BLaER1 treated with 17β-estradiol and CSF1 and Interleukin-3, amounts not matched to agents 10 nM and 100 nM (cell line): Measurements from ENCODE around the gene NOTCH1.
A peak's percentile ranks its signal among the peaks of the same experiment; 100 is the strongest.

Source experiments
- H3K27ac ChIP-seq, 11 experiments: shearing (Covaris generic); formaldehyde crosslinking; 2 replicates each; pipeline ENCODE4 v1.8.1; 2022
- H3K27me3 ChIP-seq, 11 experiments: shearing (Covaris generic); formaldehyde crosslinking; 2 replicates each; pipeline ENCODE4 v1.8.1; 2022
- H3K36me3 ChIP-seq, 11 experiments: shearing (Covaris generic); formaldehyde crosslinking; 2 replicates each; pipeline ENCODE4 v1.8.1; 2022
- H3K4me1 ChIP-seq, 10 experiments: shearing (Covaris generic); formaldehyde crosslinking; 2 replicates each; pipeline ENCODE4 v1.8.1; 2022
- H3K4me2 ChIP-seq, 11 experiments: shearing (Covaris generic); formaldehyde crosslinking; 2 replicates each; pipeline ENCODE4 v1.8.1; 2022
- H3K4me3 ChIP-seq, 10 experiments: shearing (Covaris generic); formaldehyde crosslinking; 2 replicates each; pipeline ENCODE4 v1.8.1; 2022
- H3K9ac ChIP-seq, 11 experiments: shearing (Covaris generic); formaldehyde crosslinking; 2 replicates each; pipeline ENCODE4 v1.8.1; 2022
- H3K9me3 ChIP-seq, 11 experiments: shearing (Covaris generic); formaldehyde crosslinking; replicated peaks in 1 of 11; 2 replicates each; pipeline ENCODE4 v1.8.1; 2022
- H4K20me1 ChIP-seq, 11 experiments: shearing (Covaris generic); formaldehyde crosslinking; 2 replicates each; pipeline ENCODE4 v1.8.1; 2022
- Cebpa-rat ChIP-seq, 11 experiments: shearing (Covaris generic); IDR thresholded peaks; 2 replicates each; pipeline ENCODE4 v1.8.1; 2022

NOTCH1 gene

DNA sequence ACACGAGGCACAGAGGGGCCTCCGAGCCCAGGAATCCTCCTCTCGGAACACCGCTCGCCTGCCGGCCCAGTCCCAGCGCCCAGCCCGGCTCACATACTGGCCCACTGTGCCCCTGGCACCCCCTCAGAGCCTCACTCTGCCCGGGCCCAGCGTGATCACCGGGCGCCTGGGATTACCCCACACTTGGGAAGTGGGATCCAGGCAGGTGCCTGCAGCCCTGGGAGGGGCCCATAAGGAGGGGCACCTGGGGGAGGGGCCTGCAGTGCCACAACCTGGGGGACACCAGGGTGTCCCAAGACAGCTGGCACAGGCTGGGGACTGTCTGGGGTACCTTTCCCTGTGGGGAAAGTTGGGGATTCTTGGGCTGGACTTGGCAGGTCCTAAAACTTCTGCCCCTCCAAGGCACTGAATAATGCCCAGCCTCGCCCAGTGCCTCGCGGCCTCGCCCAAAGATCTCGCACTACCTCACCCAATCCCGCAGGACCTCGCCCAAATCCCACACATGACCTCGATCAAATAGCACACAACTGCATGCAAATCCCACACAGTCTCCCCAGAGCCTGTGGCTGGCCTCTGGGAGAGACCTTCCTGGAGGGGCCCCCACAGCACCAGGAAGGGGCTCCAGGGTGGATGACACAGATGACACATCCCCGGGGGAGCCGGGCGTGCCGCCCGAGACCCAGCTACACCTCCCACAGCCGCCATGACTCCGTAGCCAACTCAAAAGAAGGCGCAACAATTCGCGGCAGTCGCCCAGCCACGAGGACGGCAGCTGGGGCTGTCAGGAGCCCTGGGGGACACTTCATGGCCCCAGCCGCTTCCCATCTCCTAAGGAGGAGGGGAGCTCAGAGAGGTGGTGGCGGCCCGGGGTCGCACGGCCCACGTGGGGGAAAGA lies 13.7 kb downstream of the NOTCH1 start:
- TF ChIP-seq Cebpa-rat (IDR thresholded peaks at IDR 0.05): no peak
- Histone ChIP-seq H4K20me1 (peaks cover 95 to 99% (median 96%) of the 10 kb centered on the region in 11 experiments), H3K27me3 (peaks cover 0 to 39% (median 21%) of the 10 kb centered on the region in 11 experiments; a peak in 13 of 22 replicates), H3K4me2 (peak overlapping the region; percentile 85 to 100 (median 97)), H3K4me1 (peaks cover 85 to 93% (median 91%) of the 10 kb centered on the region in 10 experiments), H3K9ac (peak overlapping the region in 5 of 11 experiments; percentile 26 to 67 (median 50); a peak in 11 of 22 replicates), H3K9me3 (no peaks in the 10 kb centered on the region), H3K4me3 (peak overlapping the region in 7 of 10 experiments; percentile 1 to 46 (median 41); a peak in 7 of 20 replicates), H3K27ac (peak overlapping the region in 3 of 11 experiments; percentile 9 to 58 (median 22); a peak in 5 of 22 replicates), H3K36me3 (peaks cover 2 to 13% (median 9%) of the 10 kb centered on the region in 11 experiments; a peak in 17 of 22 replicates)

GRCh38 chr9:136531186-136531903 lies 14.5 kb downstream of the NOTCH1 start:
- H4K20me1 ChIP-seq: peaks cover 95 to 99% (median 96%) of the 10 kb centered on the region in 11 experiments
- H3K4me2 ChIP-seq: peak overlapping the region; percentile 85 to 100 (median 97)
- no peak overlapping the region; a peak in 1 of 20 replicates for H3K4me3 ChIP-seq
- H3K27ac ChIP-seq: peak overlapping the region in 2 of 11 experiments; percentile 59 to 73; a peak in 2 of 22 replicates
- no peaks in the 10 kb centered on the region for H3K9me3 ChIP-seq
- peak overlapping the region in 4 of 11 experiments; percentile 26 to 70 (median 68); a peak in 5 of 22 replicates for H3K9ac ChIP-seq
- H3K4me1 ChIP-seq: peaks cover 85 to 93% (median 91%) of the 10 kb centered on the region in 10 experiments
- peaks cover 0 to 7% (median 1%) of the 10 kb centered on the region in 11 experiments; a peak in 8 of 22 replicates for H3K36me3 ChIP-seq
- peaks cover 0 to 47% (median 21%) of the 10 kb centered on the region in 11 experiments; a peak in 13 of 22 replicates for H3K27me3 ChIP-seq
- TF ChIP-seq Cebpa-rat (IDR thresholded peaks at IDR 0.05): no peak

DNA sequence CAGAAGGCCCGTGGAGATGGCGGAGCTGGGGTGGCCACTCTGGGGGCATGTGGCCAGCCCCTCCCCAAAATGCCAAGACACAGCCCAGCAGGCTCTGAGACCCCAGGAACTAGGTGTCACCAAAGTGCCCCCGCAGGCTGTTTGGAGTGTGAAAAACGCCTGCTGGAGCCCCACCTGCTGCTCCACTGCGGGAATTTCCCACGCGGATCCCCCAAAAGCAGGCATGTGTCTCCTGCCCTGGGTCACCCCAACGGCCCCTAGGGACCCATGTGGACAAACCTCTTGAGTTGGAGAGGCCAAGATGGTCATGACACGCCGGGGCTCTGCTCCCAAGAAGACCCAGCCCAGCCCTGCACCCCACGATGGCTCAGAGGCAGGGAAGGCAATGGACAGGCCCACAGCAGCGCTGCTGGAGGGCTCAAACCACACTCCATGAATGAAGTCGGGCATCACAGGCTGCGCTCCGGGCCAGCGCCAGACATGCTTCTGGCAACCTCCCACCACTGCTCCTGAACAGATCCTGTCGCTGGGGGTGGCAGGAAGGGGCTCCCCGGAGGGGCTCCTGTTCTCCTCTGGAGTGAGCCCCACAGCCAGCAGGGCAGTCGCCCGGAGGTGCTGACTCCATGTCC lies 15.3 kb downstream of the NOTCH1 start:
- Histone ChIP-seq H4K20me1 (peaks cover 95 to 99% (median 96%) of the 10 kb centered on the region in 11 experiments), H3K36me3 (peaks cover 0 to 5% (median 0%) of the 10 kb centered on the region in 11 experiments; a peak in 1 of 22 replicates), H3K4me3 (peak overlapping the region in 3 of 10 experiments; percentile 32 to 47 (median 38); a peak in 5 of 20 replicates), H3K27ac (peak overlapping the region in 5 of 11 experiments; percentile 53 to 73 (median 59); a peak in 10 of 22 replicates), H3K9ac (peak overlapping the region in 6 of 11 experiments; percentile 0 to 70 (median 65); a peak in 10 of 22 replicates), H3K27me3 (peaks cover 0 to 55% (median 21%) of the 10 kb centered on the region in 11 experiments; a peak in 13 of 22 replicates), H3K9me3 (no peaks in the 10 kb centered on the region), H3K4me2 (peak overlapping the region; percentile 85 to 100 (median 97)), H3K4me1 (peaks cover 93 to 97% (median 95%) of the 10 kb centered on the region in 10 experiments)
- no peak for TF ChIP-seq Cebpa-rat (IDR thresholded peaks at IDR 0.05)

- Histone ChIP-seq H3K9ac (peak overlapping the region in 8 of 11 experiments; percentile 0 to 70 (median 56); a peak in 13 of 22 replicates), H3K4me2 (peak overlapping the region; percentile 85 to 100 (median 97))
Observed at GRCh38 chr9:136529516-136530460, 16.1 kb downstream of the NOTCH1 start.

GRCh38 chr9:136528716-136529341 lies 17.0 kb downstream of the NOTCH1 start:
- Histone ChIP-seq H3K27me3 (peaks cover 0 to 62% (median 21%) of the 10 kb centered on the region in 11 experiments; a peak in 13 of 22 replicates), H3K4me3 (peak overlapping the region in 2 of 10 experiments; percentile 38 to 47; a peak in 3 of 20 replicates), H3K4me1 (peaks cover 83 to 98% (median 93%) of the 10 kb centered on the region in 10 experiments), H3K4me2 (peak overlapping the region; percentile 85 to 100 (median 97)), H3K9ac (peak overlapping the region in 9 of 11 experiments; percentile 0 to 70 (median 51); a peak in 13 of 22 replicates), H4K20me1 (peaks cover 98 to 100% (median 99%) of the 10 kb centered on the region in 11 experiments), H3K36me3 (peaks cover 0 to 6% (median 1%) of the 10 kb centered on the region in 11 experiments; a peak in 9 of 22 replicates), H3K27ac (peak overlapping the region in 8 of 11 experiments; percentile 7 to 73 (median 56); a peak in 13 of 22 replicates), H3K9me3 (no peaks in the 10 kb centered on the region)
- no peak for TF ChIP-seq Cebpa-rat (IDR thresholded peaks at IDR 0.05)

More at GRCh38 chr9:136529516-136530460, 16.1 kb downstream of the NOTCH1 start:
- Histone ChIP-seq H3K9me3 (no peaks in the 10 kb centered on the region), H4K20me1 (peaks cover 96 to 99% (median 98%) of the 10 kb centered on the region in 11 experiments), H3K27me3 (peaks cover 0 to 62% (median 21%) of the 10 kb centered on the region in 11 experiments; a peak in 13 of 22 replicates), H3K4me1 (peaks cover 91 to 99% (median 98%) of the 10 kb centered on the region in 10 experiments), H3K27ac (peak overlapping the region in 8 of 11 experiments; percentile 7 to 73 (median 56); a peak in 13 of 22 replicates), H3K4me3 (peak overlapping the region in 5 of 10 experiments; percentile 2 to 47 (median 32); a peak in 7 of 20 replicates), H3K36me3 (peaks cover 0 to 6% (median 0%) of the 10 kb centered on the region in 11 experiments; a peak in 2 of 22 replicates)
- no peak for TF ChIP-seq Cebpa-rat (IDR thresholded peaks at IDR 0.05)
